HCT116 (cell line): ENCODE results near the gene SLAIN2. TPM values are rescaled to one million over a fixed set of nuclear protein-coding genes. Genes with fewer than 3 reads are reported as not detected.

Experiments
- ATAC-seq: fragments of 200-7000 bp; cut with Tn5 transposase; 2 replicates; pipeline ENCODE4 v1.9.1; 2020; ENCODE audit warnings: mild to moderate bottlenecking, moderate library complexity
- BruUV-seq: library from RNA; stranded (reverse); fragments of 400-500 nt; replicated peaks from 2 replicates; lab custom pipeline; 2021; lab: Mats Ljungman, UMichigan
- CTCF ChIA-PET: fragments of 300-600 bp; sonication (Branson Sonifier 250); formaldehyde crosslinking; loops from one replicate; lab custom pipeline; 2021; ENCODE audit warnings: antibody characterized with exemption; lab: Charles Lee
- POLR2A ChIA-PET: fragments of 300-600, 350-600 bp; sonication (Branson Sonifier 250); formaldehyde crosslinking; loops from one replicate; lab custom pipeline; 2021; ENCODE audit warnings: antibody characterized with exemption; lab: Charles Lee
- RAD21 ChIA-PET, 2 experiments: fragments of 300-600 bp; sonication (Branson Sonifier 250); formaldehyde crosslinking; loops; one replicate each; lab custom pipeline; 2023; ENCODE audit warnings: low total read pairs in 2 of 2; ENCODE audit not compliant: uncharacterized antibody in 2 of 2, unreplicated experiment in 2 of 2, low non-redundant PET in 1 of 2; lab: Charles Lee
- DNase-seq: peaks from one replicate; pipeline ENCODE4 v3.0.0-alpha.2; 2010; ENCODE audit warnings: low read depth, low spot score
- H2AFZ ChIP-seq: fragments of 200-600 bp; shearing (Covaris generic), sonication (generic); 2 replicates; pipeline ENCODE4 v1.6.1; 2017; ENCODE audit warnings: low read depth, mixed run types, mixed read lengths, antibody characterized with exemption, low read length; ENCODE audit not compliant: poor library complexity, severe bottlenecking
- H3K27ac ChIP-seq: 2 replicates; pipeline ENCODE4 v1.5.1; 2012; ENCODE audit warnings: low read depth, low read length
- H3K27me3 ChIP-seq: fragments of 200-600 bp; sonication (generic); 2 replicates; pipeline ENCODE4 v1.6.1; 2016; ENCODE audit warnings: mixed run types, low read length, mixed read lengths; ENCODE audit not compliant: insufficient read depth
- H3K36me3 ChIP-seq, 2 experiments: fragments of 200-500 bp in 1 of 2; fragments of 200-600 bp in 1 of 2; sonication (Bioruptor generic) in 1 of 2; sonication (generic) in 1 of 2; 2 replicates each; pipeline versions ENCODE4 v1.5.1 to v1.6.1; 2014 to 2016; ENCODE audit warnings: low read length in 2 of 2, inconsistent platforms in 1 of 2, mixed read lengths in 1 of 2, mixed run types in 1 of 2; ENCODE audit not compliant: insufficient read depth in 2 of 2, control insufficient read depth in 1 of 2
- H3K4me1 ChIP-seq, 2 experiments: fragments of 200-600 bp in 1 of 2; sonication (generic) in 1 of 2; 2 replicates each; pipeline versions ENCODE4 v1.5.1 to v1.6.1; 2012 to 2017; ENCODE audit warnings: low read length in 2 of 2, inconsistent platforms in 1 of 2, mild to moderate bottlenecking in 1 of 2, mixed read lengths in 1 of 2, mixed run types in 1 of 2, moderate library complexity in 1 of 2; ENCODE audit not compliant: insufficient read depth in 2 of 2, control insufficient read depth in 1 of 2
- H3K4me2 ChIP-seq: fragments of 200-600 bp; sonication (generic); 2 replicates; pipeline ENCODE4 v1.6.1; 2017; ENCODE audit warnings: mixed run types, low read length, mixed read lengths
- H3K4me3 ChIP-seq, 2 experiments: fragments of 200-600 bp in 1 of 2; sonication (generic) in 1 of 2; replicated peaks in 1 of 2; 2 replicates each; pipeline ENCODE4 v1.5.1; 2011 to 2016; ENCODE audit warnings: low read length in 2 of 2, control low read depth in 1 of 2, low read depth in 1 of 2, mild to moderate bottlenecking in 1 of 2, mixed read lengths in 1 of 2, mixed run types in 1 of 2
- H3K79me2 ChIP-seq: fragments of 200-600 bp; sonication (generic); 2 replicates; pipeline ENCODE4 v1.6.1; 2017; ENCODE audit warnings: mild to moderate bottlenecking, mixed run types, low read length, moderate library complexity, mixed read lengths; ENCODE audit not compliant: insufficient read depth
- H3K9ac ChIP-seq: fragments of 200-600 bp; sonication (generic); 2 replicates; pipeline ENCODE4 v1.6.1; 2016; ENCODE audit warnings: low read length, mixed read lengths
- H3K9me2 ChIP-seq: fragments of 200-600 bp; sonication (generic), shearing (Covaris generic); 2 replicates; pipeline ENCODE4 v1.6.1; 2017; ENCODE audit warnings: mixed run types, mild to moderate bottlenecking, moderate library complexity; ENCODE audit not compliant: insufficient read depth
- H3K9me3 ChIP-seq, 2 experiments: fragments of 200-500 bp in 1 of 2; fragments of 200-600 bp in 1 of 2; sonication (Bioruptor generic) in 1 of 2; sonication (generic) in 1 of 2; 2 replicates each; pipeline ENCODE4 v1.6.1; 2014 to 2017; ENCODE audit warnings: low read length in 2 of 2, mixed read lengths in 2 of 2, inconsistent platforms in 1 of 2, low read depth in 1 of 2, mild to moderate bottlenecking in 1 of 2, mixed run types in 1 of 2, moderate library complexity in 1 of 2; ENCODE audit not compliant: control insufficient read depth in 1 of 2, insufficient read depth in 1 of 2
- H4K20me1 ChIP-seq: fragments of 200-600 bp; sonication (generic), shearing (Covaris generic); 2 replicates; pipeline ENCODE4 v1.6.1; 2017; ENCODE audit warnings: mixed run types, mild to moderate bottlenecking, moderate library complexity; ENCODE audit not compliant: insufficient read depth
- CEBPB ChIP-seq: IDR thresholded peaks from 2 replicates; pipeline ENCODE4 v1.6.1; 2012; ENCODE audit warnings: low read depth
- EGR1 ChIP-seq: IDR thresholded peaks from 2 replicates; pipeline ENCODE4 v1.6.1; 2012; ENCODE audit warnings: low read depth
- ELF1 ChIP-seq: IDR thresholded peaks from 2 replicates; pipeline ENCODE4 v1.6.1; 2012; ENCODE audit warnings: low read depth, borderline replicate concordance
- EZH2 ChIP-seq: fragments of 200-600 bp; sonication (generic); IDR thresholded peaks from 2 replicates; pipeline ENCODE4 v1.6.1; 2017; ENCODE audit warnings: antibody characterized with exemption, mixed run types
- FOSL1 ChIP-seq: IDR thresholded peaks from 2 replicates; pipeline ENCODE4 v1.6.1; 2012; ENCODE audit warnings: low read depth
- POLR2A ChIP-seq: IDR thresholded peaks from 2 replicates; pipeline ENCODE4 v1.7.0; 2011; ENCODE audit warnings: borderline replicate concordance; ENCODE audit not compliant: insufficient read depth, insufficient read length; ENCODE audit errors: extremely low read depth
- POLR2AphosphoS5 ChIP-seq: IDR thresholded peaks from 2 replicates; pipeline ENCODE4 v1.6.1; 2011; ENCODE audit warnings: mild to moderate bottlenecking, low read depth, low read length, moderate library complexity
- SIN3A ChIP-seq: IDR thresholded peaks from 2 replicates; pipeline ENCODE4 v1.6.1; 2012; ENCODE audit warnings: low read depth
- SRF ChIP-seq: IDR thresholded peaks from 2 replicates; pipeline ENCODE4 v1.6.1; 2012; ENCODE audit warnings: low read depth
- ZFX ChIP-seq: fragments of 450-650 bp; IDR thresholded peaks from 2 replicates; pipeline ENCODE4 v1.6.1; 2017
- ZNF274 ChIP-seq: fragments of 200-500 bp; sonication (Bioruptor generic); IDR thresholded peaks from 2 replicates; pipeline ENCODE4 v1.6.1; 2014; ENCODE audit warnings: mild to moderate bottlenecking, low read depth, low read length, inconsistent platforms
- intact Hi-C: fragments of 100-400 bp; cut with micrococcal nuclease; formaldehyde crosslinking; loops from 2 replicates; pipeline ENCODE4 v1.10.0; 2022
- total RNA-seq: library from RNA; stranded (reverse); gene quantifications from one replicate; pipeline ENCODE4 v1.2.1, GENCODE V29; 2021; ENCODE audit not compliant: unreplicated experiment
- TF ChIP-seq, protein P1 (sequence below): IDR thresholded peaks from 2 replicates; pipeline ENCODE4 v1.6.1; 2012
- TF ChIP-seq, protein P2 (sequence below), 3 experiments: fragments of 200-600 bp in 1 of 3; sonication (generic) in 1 of 3; IDR thresholded peaks in 2 of 3; conservative IDR thresholded peaks in 1 of 3; 2 replicates each; pipeline ENCODE4 v1.5.1; 2012 to 2017; ENCODE audit warnings: low read depth in 2 of 3, low read length in 2 of 3, antibody characterized with exemption in 1 of 3, borderline replicate concordance in 1 of 3, control low read depth in 1 of 3, mild to moderate bottlenecking in 1 of 3, mixed read lengths in 1 of 3, mixed run types in 1 of 3, moderate library complexity in 1 of 3; ENCODE audit not compliant: insufficient read depth in 1 of 3
- TF ChIP-seq, protein P3 (sequence below): IDR thresholded peaks from 2 replicates; pipeline ENCODE4 v1.6.1; 2012
- TF ChIP-seq, protein P4 (sequence below): IDR thresholded peaks from 2 replicates; pipeline ENCODE4 v1.6.1; 2012; ENCODE audit warnings: low read depth

The SLAIN2 gene
- total RNA-seq, 1 experiment from 2014 or later = 50.3 TPM

DNA sequence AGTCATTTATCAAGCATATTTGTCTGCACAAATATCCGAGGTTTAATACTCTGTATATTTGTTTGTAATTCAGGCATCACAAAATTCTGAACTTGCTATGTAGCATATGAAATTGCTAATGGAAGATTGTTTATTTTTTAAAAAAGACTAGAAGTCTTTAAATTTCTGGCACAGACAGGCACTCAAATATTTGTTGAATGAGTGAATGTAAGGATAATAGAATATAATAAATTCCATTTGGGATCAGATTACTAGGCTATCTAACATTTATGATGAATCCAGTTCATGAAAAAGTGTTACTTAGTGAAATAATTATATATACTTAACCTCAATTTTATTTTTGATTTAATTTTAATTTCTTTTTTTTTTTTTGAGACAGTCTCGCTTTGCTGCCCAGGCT is 41.3 kb upstream of the SLAIN2 start:
- Histone ChIP-seq H3K4me2 (no peak overlapping the region), H4K20me1 (no peaks in the 10 kb centered on the region; the same call in 1 of the 2 replicates), H3K4me1 (no peaks in the 10 kb centered on the region), H3K36me3 (no peaks in the 10 kb centered on the region), H2AFZ (no peak overlapping the region), H3K4me3 (no peak overlapping the region), H3K9ac (no peak overlapping the region), H3K27me3 (no peaks in the 10 kb centered on the region), H3K27ac (no peak overlapping the region), H3K9me3 (no peaks in the 10 kb centered on the region), H3K9me2 (no peaks in the 10 kb centered on the region), H3K79me2 (no peaks in the 10 kb centered on the region)
- CTCF ChIA-PET = no interaction called here
- RAD21 ChIA-PET = no interaction called here
- intact Hi-C loops = no loop called here
- DNase-seq (no peak), ATAC-seq (no peak)
- no TSS peak for BruUV-seq
- TF ChIP-seq, protein P1, sequence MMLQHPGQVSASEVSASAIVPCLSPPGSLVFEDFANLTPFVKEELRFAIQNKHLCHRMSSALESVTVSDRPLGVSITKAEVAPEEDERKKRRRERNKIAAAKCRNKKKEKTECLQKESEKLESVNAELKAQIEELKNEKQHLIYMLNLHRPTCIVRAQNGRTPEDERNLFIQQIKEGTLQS = no peak
- TF ChIP-seq CEBPB (no peak), ZNF274 (no peak), POLR2AphosphoS5 (no peak), EGR1 (no peak)
- TF ChIP-seq, protein P2, sequence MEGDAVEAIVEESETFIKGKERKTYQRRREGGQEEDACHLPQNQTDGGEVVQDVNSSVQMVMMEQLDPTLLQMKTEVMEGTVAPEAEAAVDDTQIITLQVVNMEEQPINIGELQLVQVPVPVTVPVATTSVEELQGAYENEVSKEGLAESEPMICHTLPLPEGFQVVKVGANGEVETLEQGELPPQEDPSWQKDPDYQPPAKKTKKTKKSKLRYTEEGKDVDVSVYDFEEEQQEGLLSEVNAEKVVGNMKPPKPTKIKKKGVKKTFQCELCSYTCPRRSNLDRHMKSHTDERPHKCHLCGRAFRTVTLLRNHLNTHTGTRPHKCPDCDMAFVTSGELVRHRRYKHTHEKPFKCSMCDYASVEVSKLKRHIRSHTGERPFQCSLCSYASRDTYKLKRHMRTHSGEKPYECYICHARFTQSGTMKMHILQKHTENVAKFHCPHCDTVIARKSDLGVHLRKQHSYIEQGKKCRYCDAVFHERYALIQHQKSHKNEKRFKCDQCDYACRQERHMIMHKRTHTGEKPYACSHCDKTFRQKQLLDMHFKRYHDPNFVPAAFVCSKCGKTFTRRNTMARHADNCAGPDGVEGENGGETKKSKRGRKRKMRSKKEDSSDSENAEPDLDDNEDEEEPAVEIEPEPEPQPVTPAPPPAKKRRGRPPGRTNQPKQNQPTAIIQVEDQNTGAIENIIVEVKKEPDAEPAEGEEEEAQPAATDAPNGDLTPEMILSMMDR (IDR thresholded peaks at IDR 0.05 in 2 of 3, conservative IDR thresholded peaks at IDR 0.05 in 1 of 3; ENCODE audit: borderline replicate concordance in 1 of 3, insufficient read depth in 1 of 3, low read depth in 2 of 3, low read length in 2 of 3) = no peak
- POLR2A ChIA-PET = no interaction called here

DNA sequence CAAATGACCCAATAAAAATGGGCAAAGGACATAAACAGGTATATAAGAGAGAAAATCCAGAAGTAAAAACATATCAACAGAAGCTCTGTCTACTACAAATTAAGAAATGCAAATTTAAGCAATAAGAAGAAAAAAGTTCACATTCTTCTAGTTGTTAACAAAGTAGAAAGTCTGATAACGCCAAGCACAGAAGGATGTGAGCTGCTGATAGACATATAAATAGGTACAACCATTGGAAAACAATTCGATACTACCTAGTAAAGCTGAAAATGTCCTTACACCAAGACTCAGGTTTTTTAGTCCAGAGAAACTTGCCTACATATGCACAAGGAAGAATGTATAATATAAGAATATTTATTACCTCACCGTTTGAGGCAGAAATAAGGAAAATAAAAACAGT is 35.8 kb upstream of the SLAIN2 start:
- RAD21 ChIA-PET = no interaction called here
- Histone ChIP-seq H3K4me1 (no peaks in the 10 kb centered on the region), H3K9me2 (no peaks in the 10 kb centered on the region), H3K4me2 (no peak overlapping the region), H3K9me3 (no peaks in the 10 kb centered on the region), H3K27ac (no peak overlapping the region), H2AFZ (no peak overlapping the region), H3K9ac (no peak overlapping the region), H3K4me3 (no peak overlapping the region), H3K79me2 (no peaks in the 10 kb centered on the region), H3K36me3 (no peaks in the 10 kb centered on the region), H4K20me1 (no peaks in the 10 kb centered on the region; the same call in 1 of the 2 replicates), H3K27me3 (no peaks in the 10 kb centered on the region)
- intact Hi-C loops = no loop called here
- BruUV-seq = no TSS peak
- CTCF ChIA-PET = no interaction called here
- ATAC-seq (no peak), DNase-seq (no peak)
- POLR2A ChIA-PET = no interaction called here
- no peak for TF ChIP-seq FOSL1
- no peak for TF ChIP-seq EZH2
- no peak for TF ChIP-seq ZFX
- TF ChIP-seq ELF1 = no peak
- no peak for TF ChIP-seq SRF
- TF ChIP-seq, protein P3, sequence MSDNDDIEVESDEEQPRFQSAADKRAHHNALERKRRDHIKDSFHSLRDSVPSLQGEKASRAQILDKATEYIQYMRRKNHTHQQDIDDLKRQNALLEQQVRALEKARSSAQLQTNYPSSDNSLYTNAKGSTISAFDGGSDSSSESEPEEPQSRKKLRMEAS = no peak
- TF ChIP-seq, protein P1 = no peak
- TF ChIP-seq POLR2AphosphoS5 = no peak
- no peak for TF ChIP-seq SIN3A
- TF ChIP-seq POLR2A = no peak
- TF ChIP-seq, protein P4, sequence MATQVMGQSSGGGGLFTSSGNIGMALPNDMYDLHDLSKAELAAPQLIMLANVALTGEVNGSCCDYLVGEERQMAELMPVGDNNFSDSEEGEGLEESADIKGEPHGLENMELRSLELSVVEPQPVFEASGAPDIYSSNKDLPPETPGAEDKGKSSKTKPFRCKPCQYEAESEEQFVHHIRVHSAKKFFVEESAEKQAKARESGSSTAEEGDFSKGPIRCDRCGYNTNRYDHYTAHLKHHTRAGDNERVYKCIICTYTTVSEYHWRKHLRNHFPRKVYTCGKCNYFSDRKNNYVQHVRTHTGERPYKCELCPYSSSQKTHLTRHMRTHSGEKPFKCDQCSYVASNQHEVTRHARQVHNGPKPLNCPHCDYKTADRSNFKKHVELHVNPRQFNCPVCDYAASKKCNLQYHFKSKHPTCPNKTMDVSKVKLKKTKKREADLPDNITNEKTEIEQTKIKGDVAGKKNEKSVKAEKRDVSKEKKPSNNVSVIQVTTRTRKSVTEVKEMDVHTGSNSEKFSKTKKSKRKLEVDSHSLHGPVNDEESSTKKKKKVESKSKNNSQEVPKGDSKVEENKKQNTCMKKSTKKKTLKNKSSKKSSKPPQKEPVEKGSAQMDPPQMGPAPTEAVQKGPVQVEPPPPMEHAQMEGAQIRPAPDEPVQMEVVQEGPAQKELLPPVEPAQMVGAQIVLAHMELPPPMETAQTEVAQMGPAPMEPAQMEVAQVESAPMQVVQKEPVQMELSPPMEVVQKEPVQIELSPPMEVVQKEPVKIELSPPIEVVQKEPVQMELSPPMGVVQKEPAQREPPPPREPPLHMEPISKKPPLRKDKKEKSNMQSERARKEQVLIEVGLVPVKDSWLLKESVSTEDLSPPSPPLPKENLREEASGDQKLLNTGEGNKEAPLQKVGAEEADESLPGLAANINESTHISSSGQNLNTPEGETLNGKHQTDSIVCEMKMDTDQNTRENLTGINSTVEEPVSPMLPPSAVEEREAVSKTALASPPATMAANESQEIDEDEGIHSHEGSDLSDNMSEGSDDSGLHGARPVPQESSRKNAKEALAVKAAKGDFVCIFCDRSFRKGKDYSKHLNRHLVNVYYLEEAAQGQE = no peak
